Anterior cingulate cortex (tissue), 58 donors: ENCODE results near the gene EFHC2.

Source experiments
- DNase-seq, 58 donors: peaks; one replicate each; lab custom pipeline; 2025; lab: John Stamatoyannopoulos, UW

EFHC2 gene

DNA sequence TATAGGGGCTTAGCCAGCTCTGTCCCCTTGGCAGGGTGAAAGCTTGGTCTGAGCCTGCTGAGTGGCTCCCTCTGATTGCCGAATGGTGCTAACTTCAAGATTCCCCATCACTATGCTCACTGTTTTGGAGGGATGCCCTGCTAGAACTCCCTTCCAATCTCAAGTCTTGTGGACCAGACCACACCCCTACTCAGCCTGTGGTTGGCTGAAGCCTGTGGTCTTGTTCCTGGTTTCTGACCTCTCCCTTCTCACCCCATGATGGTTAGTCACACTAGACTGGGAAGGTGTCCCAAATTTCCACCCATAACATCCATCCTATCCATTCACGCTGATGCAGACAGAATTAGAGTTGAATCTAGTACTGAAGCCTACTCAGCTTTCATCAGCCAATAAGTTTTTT lies 185.6 kb downstream of the EFHC2 start:
- DNase-seq, result no peak

DNA sequence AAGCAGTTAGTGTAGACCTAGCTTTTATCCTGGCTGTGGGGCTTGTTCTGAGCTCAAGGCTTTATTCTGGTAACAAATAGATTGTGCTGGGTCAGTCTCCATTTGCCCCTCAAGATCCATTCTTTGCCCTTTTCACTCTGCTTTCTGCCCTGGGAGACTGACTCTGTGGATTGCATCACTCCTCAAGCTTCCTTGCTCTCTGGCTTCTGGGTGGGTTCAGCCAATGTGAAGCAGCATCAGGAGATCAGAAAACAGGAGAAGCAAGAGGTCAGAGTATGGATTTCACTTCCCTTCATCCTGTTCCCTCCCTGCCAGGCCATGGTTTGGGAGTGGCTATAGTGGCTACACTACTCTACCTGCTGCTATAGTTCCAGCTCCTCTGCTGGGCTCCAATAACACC lies 186.2 kb downstream of the EFHC2 start:
- DNase-seq, result no peak

DNA sequence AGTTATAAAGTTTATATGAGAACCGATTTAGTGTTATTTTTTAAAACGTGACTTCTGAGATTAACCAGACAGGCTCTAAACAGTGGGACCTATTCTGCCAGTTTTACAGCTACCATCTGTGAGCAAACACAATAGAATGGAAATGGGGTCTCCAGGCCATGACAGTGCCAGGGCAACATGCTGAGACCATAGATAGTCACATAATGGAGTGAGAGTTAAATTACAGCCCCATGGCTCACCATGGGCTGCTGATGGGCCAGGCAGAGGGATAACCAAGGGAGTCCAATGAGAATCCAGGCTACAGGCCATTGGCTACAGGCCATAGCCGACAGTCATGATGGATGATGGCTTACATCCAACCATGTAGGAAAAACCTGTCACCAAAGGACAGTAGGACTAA lies 186.7 kb downstream of the EFHC2 start:
- DNase-seq, result no peak

GRCh38 chrX:44155126-44155525 lies 188.3 kb downstream of the EFHC2 start:
- DNase-seq, result no peak

DNA sequence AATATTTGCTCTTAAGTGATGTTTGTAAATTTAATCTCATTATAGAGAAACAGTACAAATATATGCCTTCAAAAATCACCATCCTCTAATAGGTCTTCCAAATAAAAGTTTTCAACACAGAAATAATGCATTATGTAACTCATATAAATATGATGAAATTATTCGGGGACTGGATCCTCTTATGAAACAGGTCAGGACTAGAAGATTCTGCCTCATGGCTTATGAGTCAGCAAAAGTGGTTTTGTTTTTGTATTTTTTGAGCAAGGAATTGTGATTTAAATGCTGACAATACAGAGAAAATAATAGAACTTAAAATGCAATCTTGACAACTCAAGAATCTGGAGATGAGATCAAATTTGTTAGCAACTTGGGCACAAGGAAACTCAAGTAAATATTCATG lies 190.6 kb downstream of the EFHC2 start:
- DNase-seq, result no peak

- no peak for DNase-seq
Observed at GRCh38 chrX:44147130-44147529, 196.3 kb downstream of the EFHC2 start.

GRCh38 chrX:44144177-44144945 lies 199.1 kb downstream of the EFHC2 start:
- no peak for DNase-seq

GRCh38 chrX:44143061-44143602 lies 200.3 kb downstream of the EFHC2 start:
- DNase-seq, result no peak

- no peak for DNase-seq
Observed at GRCh38 chrX:44130189-44130588, 213.3 kb downstream of the EFHC2 start.

DNA sequence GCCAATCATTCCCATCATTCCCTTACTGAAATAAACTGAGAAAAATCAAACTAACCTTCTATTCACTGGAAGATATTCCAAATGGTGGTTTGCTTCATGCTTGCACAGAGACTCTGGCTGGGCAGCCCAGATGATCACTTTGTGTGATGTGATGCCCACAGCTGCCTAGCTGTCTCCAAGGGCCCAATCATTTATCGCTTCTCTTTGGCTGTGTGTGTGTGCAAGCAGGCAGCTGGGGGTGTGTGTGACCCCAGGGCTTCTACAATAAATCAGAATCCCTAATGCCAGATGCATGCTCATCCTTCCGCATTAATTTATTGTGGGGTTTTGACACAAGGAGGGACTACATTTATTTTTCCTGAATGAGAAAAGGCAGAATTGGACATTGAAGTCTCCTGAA lies 230.1 kb downstream of the EFHC2 start:
- DNase-seq, result no peak

DNA sequence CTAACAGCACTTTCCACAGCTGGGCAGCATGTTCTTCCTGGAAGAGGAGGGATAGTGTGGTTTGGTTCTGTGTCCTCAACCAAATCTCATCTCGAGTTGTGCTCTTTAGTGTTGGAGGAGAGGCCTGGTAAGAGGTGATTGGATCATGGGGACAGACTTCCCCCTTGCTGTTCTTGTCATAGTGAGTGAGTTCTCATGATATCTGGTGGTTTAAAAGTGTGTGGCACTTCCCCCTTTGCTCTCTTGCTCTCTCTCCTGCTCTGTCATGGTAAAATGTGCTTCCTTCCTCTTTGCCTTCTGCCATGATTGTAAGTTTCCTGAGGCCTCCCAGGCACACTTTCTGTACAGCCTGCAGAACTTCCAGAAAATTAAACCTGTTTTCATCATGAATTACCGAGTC lies 236.6 kb downstream of the EFHC2 start:
- DNase-seq, result no peak

DNA sequence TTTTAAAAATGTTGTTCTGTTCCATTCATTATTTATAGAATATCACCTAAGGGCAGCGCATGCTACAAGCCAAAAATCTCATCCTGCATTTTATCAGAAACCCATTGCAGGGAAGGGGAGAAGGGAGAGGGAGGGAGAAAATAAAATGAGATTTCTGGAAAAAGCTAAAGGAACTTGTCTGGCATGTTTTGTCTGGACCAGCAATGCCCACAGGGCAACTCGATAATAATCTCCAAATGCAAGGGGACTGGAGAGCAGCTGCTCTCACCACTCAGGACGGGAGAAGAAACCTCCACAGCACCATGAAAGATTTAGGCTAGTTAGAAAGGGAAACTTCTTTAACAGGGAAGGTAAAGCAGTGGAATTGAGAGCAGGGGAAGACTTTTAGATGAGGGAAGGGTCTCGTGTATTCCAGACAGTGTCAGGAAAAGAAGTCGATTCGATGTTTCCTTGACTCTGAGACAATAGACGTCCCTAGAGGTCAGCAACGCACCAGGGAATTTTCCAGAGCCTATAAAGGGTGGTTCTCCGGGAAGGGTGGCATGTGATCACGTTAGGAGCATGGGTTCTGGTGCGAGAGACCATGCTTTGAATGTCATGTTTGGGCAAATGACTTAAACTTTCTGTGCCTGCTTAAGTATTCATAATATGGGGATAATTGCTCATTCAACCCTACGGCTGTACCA lies 238.1 kb downstream of the EFHC2 start:
- no peak for DNase-seq

GRCh38 chrX:44104699-44105098 lies 238.8 kb downstream of the EFHC2 start:
- DNase-seq, result no peak

- no peak for DNase-seq
Observed at GRCh38 chrX:44101281-44101680, 242.2 kb downstream of the EFHC2 start.

- DNase-seq, result no peak
Observed at GRCh38 chrX:44099366-44099765, 244.1 kb downstream of the EFHC2 start.
